ENCODE measurements around the gene LRRTM4.

The LRRTM4 gene

DNA sequence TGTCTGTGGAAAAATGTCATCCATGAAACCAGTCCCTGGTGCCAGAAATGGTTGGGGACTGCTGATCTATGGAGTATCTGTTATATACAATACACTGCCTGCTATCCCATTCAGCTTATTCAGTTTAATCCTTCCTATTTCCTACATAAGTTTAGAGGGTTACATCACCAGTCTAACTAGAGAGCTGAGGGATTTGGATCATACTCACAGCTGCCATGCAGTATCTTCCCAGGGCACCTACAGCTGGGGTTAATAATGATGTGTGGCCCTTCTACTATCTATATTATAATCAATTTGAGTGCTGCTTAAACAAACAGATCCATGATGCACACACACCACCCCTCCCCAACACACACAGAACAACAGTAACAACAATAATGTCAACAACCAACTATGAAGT lies 524.0 kb downstream of the LRRTM4 start:
- DNase-seq (ENCODE audit: insufficient read length, low spot score) (no peak), FAIRE-seq (no peak)
- TF ChIP-seq, protein P1, sequence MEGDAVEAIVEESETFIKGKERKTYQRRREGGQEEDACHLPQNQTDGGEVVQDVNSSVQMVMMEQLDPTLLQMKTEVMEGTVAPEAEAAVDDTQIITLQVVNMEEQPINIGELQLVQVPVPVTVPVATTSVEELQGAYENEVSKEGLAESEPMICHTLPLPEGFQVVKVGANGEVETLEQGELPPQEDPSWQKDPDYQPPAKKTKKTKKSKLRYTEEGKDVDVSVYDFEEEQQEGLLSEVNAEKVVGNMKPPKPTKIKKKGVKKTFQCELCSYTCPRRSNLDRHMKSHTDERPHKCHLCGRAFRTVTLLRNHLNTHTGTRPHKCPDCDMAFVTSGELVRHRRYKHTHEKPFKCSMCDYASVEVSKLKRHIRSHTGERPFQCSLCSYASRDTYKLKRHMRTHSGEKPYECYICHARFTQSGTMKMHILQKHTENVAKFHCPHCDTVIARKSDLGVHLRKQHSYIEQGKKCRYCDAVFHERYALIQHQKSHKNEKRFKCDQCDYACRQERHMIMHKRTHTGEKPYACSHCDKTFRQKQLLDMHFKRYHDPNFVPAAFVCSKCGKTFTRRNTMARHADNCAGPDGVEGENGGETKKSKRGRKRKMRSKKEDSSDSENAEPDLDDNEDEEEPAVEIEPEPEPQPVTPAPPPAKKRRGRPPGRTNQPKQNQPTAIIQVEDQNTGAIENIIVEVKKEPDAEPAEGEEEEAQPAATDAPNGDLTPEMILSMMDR (IDR thresholded peaks at IDR 0.05; ENCODE audit: insufficient read depth, missing control alignments) = no peak

GRCh38 chr2:76997296-76997695 lies 524.9 kb downstream of the LRRTM4 start:
- FAIRE-seq = no peak
- TF ChIP-seq, protein P1 (IDR thresholded peaks at IDR 0.05; ENCODE audit: insufficient read depth, missing control alignments) = no peak
- no peak for DNase-seq (ENCODE audit: insufficient read length, low spot score)

DNA sequence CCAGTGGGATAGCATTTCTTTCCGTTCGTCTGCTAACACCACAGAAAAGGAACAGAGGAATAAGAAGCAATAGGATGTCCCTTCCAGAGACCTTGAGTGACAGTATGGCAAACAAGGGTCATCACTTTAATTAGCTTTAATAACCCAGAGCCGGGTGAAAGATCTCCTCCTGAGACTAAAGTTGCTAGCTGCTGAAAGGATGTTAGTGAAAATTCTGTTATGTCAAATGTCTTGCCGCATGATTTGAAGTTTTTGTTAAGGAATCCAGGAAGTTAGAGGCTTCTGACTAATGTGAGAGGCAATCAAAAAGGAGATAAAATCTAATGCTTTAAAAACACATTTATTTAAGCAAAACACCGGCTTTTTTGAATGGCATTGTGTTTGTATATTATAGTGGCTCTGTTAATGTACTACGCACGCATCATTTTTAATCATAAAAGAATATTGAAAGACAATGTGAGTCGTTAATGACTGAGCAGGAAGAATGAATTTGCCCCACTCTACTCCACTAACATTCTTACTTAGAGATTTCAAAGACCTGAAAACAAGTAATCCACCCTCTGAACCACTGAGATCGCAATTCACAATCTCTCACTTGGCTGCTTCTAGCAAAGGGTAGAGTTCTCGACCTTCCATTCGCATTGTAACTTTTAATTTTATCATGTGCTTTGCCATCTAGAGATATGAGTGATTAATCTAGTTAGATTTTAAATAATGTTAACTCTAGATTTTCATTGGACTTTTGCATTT lies 536.6 kb downstream of the LRRTM4 start:
- FAIRE-seq (no peak), DNase-seq (ENCODE audit: insufficient read length, low spot score) (no peak)
- TF ChIP-seq, protein P1 (IDR thresholded peaks at IDR 0.05; ENCODE audit: insufficient read depth, missing control alignments) = no peak

DNA sequence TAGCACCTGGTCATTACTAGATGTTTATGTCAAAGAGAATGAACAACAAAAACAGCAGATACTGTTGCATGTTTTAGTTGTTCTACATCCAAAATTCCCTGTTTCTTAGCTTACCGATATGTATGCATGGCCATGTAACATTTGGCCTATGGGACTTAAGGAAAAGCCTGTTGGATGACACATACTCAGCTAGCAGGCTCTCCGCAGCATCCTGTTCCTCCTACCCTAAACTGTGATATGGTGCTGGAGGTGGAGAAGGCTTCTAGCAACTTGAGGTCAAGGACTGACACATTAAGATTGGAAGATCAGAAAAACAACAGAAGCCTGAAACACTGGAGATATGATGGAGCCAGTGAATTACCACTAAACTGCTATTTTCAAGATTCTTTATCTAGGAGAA lies 537.8 kb downstream of the LRRTM4 start:
- DNase-seq (ENCODE audit: insufficient read length, low spot score) (no peak), FAIRE-seq (no peak)
- TF ChIP-seq, protein P1 (IDR thresholded peaks at IDR 0.05; ENCODE audit: insufficient read depth, missing control alignments) = no peak

DNA sequence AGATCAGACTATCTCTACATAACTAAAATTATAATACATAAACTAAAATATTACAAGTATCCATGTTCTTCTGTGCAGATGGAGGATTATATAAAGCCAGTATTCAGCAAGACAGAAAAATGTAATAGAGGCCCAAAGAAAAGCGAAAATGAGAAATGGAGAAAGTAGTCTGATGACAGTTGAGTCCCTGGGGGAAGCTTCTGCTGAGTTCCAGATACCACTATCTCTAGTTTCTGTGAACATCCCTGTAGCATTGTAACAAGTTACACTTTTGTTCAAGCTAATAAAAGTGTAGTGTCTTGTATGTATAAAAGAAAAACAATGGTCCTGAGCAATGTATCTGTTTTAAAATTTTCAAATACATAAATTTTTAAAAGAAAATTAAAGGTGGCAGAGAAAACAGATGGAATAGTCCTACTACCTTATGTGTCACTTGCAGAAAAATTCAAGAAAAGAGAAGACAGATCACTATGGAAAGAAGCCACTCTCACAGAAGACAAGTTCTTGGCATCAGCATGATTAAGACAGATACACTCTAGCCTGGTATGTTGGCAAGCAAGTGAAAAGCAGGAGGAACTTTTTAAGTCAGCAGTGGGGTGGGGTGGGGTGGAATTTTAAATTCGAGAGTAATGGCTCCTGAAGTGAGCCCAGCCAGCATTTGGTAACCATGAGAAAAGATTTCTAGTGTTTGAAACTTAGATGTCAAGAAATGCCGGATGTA lies 541.9 kb downstream of the LRRTM4 start:
- DNase-seq (ENCODE audit: insufficient read length, low spot score) (no peak), FAIRE-seq (no peak)
- TF ChIP-seq, protein P1 (IDR thresholded peaks at IDR 0.05; ENCODE audit: insufficient read depth, missing control alignments) = no peak

DNA sequence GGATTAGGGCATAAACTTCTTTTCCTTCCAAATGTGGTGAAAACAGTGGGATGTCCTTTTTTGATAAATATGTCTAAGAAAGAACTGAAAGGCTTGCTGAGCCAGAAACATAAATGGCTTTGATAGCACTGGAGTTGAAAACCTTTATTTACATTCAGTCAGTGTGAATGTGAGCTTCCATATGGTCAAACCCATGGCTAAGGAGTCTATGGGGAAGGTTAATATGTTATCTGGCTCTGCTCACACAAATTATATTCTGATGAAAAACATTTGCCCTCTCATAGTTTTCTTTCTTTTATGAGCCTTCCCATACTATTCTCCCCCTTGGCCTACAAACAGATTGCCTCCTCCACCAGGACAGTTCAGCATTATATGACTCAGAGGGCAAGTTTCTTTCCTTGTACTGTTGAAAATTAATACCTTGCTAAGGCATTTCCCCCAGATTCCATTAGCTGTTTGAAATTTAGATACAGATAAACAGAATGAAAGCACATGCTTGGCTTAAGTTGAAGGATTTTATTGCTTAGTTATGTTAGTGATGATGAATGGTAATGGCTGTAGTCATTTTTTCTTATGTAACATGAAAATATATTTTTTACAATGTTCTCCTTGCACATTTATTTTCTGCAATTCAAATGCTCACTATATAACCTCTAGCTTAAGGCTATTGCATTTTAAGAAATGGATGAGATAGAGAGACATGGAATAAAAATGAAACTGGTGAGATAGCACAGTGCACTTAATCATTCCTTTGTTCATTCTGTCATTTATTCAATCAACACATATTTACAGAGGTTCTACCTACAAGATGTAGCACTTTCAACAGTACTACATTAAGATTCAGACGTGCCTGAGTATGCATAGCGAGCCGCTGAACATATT lies 544.1 kb downstream of the LRRTM4 start:
- TF ChIP-seq, protein P1 (IDR thresholded peaks at IDR 0.05; ENCODE audit: insufficient read depth, missing control alignments) = no peak
- FAIRE-seq = no peak
- DNase-seq (ENCODE audit: insufficient read length, low spot score) = no peak
